Prostate gland (tissue), 2 donors: ENCODE measurements around the gene SLC26A11. TPM values are rescaled to one million over a fixed set of nuclear protein-coding genes. Genes with fewer than 3 reads are reported as not detected.

Source experiments
- DNase-seq: peaks from one replicate; pipeline ENCODE4 v3.0.0-alpha.2; 2019; ENCODE audit warnings: low spot score
- H3K27ac ChIP-seq, 2 donors: fragments of 200-600 bp; sonication (generic); 2 replicates each; pipeline ENCODE4 v1.5.1; 2017 to 2019
- H3K27me3 ChIP-seq: fragments of 200-600 bp; sonication (generic); replicated peaks from 2 replicates; pipeline ENCODE4 v1.5.1; 2019; ENCODE audit not compliant: insufficient read depth
- H3K36me3 ChIP-seq, 2 donors: fragments of 200-600 bp; sonication (generic); 1 replicate in 1 of 2; 2 replicates in 1 of 2; pipeline versions ENCODE4 v1.5.1 to v1.8.1; 2017 to 2019
- H3K4me1 ChIP-seq: fragments of 200-600 bp; sonication (generic); replicated peaks from 2 replicates; pipeline ENCODE4 v1.5.1; 2019
- H3K4me3 ChIP-seq, 2 donors: fragments of 200-600 bp; sonication (generic); 2 replicates each; pipeline ENCODE4 v1.5.1; 2017 to 2019
- H3K9me3 ChIP-seq: fragments of 200-600 bp; sonication (generic); 2 replicates; pipeline ENCODE4 v1.5.1; 2017
- POLR2A ChIP-seq: fragments of 450-650 bp; IDR thresholded peaks from one replicate; pipeline ENCODE4 v1.6.1; 2016; ENCODE audit warnings: antibody characterized with exemption, mild to moderate bottlenecking
- POLR2AphosphoS5 ChIP-seq: sonication (generic); formaldehyde crosslinking; IDR thresholded peaks from one replicate; pipeline ENCODE4 v1.6.1; 2017; ENCODE audit warnings: antibody characterized with exemption
- WGBS: methylation state at CpG from one replicate; pipeline ENCODE4 v1.1.5; 2018; 5-methylcytosine and 5-hydroxymethylcytosine counted together
- intact Hi-C: fragments of 100-400 bp; cut with DNase I; formaldehyde crosslinking; loops from one replicate; pipeline ENCODE4 v1.14.2; 2022
- total RNA-seq, 2 donors: library from RNA; depleted of rRNA; stranded (reverse); fragments of >200 nt; gene quantifications; one replicate each; pipeline ENCODE4 v1.1.0, GENCODE V29; 2016
- TF ChIP-seq, protein P1 (sequence below), 4 experiments: fragments of 200-600 bp in 2 of 4; fragments of 450-650 bp in 2 of 4; sonication (generic) in 2 of 4; IDR thresholded peaks; 1 replicate in 3 of 4; 2 replicates in 1 of 4; pipeline ENCODE4 v1.5.1; 2016 to 2019; ENCODE audit warnings: antibody characterized with exemption in 4 of 4, mild to moderate bottlenecking in 2 of 4, moderate library complexity in 2 of 4

Gene SLC26A11
- total RNA-seq, 2 donors from 2014 or later = 16.9 to 32.4 TPM

DNA sequence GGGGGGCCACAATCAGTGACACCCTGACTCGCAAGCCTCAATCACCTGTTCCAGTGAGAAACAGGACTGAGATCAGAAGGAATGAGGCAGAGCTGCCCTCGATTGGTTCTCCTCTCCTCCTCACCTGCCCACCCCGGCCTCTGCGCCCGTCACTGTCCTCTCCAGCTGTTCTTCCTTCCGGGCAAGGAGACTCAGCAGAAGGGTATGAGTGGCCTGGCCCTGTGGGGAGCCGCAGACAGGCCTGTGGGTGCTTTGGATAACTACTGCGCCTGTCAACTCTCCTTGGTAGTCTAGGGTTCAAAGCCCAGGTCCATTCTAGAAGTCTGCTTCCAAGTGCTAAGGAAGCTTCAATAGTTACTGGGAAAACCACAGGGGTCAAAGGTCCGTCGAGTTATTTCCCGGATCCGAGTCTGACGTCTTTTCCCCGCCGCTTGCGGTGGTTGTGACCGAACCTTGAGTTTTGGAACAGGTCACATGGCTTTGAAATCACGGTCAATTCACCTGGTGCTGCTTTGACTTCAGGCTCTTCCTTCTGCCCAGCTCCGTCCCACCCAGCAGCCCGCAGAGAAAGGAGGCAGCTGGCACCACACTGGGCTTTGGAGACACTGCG lies 42.1 kb upstream of the SLC26A11 start:
- no peak for DNase-seq
- Histone ChIP-seq H3K36me3 (no peaks in the 10 kb centered on the region), H3K27ac (no peak overlapping the region), H3K4me3 (no peak overlapping the region), H3K4me1 (no peaks in the 10 kb centered on the region), H3K27me3 (no peaks in the 10 kb centered on the region), H3K9me3 (no peaks in the 10 kb centered on the region)
- intact Hi-C loops = no loop called here
- TF ChIP-seq, protein P1, sequence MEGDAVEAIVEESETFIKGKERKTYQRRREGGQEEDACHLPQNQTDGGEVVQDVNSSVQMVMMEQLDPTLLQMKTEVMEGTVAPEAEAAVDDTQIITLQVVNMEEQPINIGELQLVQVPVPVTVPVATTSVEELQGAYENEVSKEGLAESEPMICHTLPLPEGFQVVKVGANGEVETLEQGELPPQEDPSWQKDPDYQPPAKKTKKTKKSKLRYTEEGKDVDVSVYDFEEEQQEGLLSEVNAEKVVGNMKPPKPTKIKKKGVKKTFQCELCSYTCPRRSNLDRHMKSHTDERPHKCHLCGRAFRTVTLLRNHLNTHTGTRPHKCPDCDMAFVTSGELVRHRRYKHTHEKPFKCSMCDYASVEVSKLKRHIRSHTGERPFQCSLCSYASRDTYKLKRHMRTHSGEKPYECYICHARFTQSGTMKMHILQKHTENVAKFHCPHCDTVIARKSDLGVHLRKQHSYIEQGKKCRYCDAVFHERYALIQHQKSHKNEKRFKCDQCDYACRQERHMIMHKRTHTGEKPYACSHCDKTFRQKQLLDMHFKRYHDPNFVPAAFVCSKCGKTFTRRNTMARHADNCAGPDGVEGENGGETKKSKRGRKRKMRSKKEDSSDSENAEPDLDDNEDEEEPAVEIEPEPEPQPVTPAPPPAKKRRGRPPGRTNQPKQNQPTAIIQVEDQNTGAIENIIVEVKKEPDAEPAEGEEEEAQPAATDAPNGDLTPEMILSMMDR (IDR thresholded peaks at IDR 0.05) = no peak
- no peak for TF ChIP-seq POLR2A
- WGBS = 89% methylated on average over 21 of the region's 21 CpGs

DNA sequence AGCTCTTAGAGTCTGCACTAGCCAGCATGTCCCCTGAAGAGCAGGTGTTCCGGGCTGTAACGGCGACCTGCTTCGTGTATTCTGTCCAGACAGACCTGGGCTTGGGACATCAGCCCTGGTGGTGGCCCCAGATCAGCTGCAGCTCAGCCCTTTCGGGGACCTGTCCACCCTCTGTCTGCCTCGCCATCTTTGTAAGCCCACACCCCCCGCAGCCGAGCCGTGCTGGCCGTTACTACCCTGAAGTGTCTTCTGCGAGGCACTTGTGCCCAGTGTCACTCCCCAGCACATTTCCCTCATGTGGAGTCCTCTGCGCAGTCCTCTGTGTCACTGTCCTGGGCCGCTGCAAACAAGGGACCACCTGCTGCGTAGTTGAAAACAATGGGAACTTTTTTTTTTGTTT lies 40.0 kb upstream of the SLC26A11 start:
- WGBS = 91% methylated on average over 14 of the region's 14 CpGs

DNA sequence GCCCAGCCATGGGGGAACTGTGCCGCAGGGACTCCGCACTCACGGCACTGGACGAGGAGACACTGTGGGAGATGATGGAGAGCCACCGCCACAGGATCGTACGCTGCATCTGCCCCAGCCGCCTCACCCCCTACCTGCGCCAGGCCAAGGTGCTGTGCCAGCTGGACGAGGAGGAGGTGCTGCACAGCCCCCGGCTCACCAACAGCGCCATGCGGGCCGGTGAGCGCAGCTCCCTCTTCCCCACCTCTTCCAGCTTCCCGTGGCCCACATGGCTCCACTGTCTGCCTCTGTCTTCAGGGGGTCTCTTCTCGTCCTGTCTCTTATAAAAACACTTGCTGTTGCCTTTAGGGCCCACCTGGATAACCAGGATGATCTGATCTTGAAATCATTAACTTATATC lies 38.8 kb upstream of the SLC26A11 start:
- Histone ChIP-seq H3K4me1 (no peaks in the 10 kb centered on the region), H3K36me3 (no peaks in the 10 kb centered on the region), H3K27me3 (no peaks in the 10 kb centered on the region), H3K9me3 (no peaks in the 10 kb centered on the region), H3K4me3 (no peak overlapping the region), H3K27ac (no peak overlapping the region)
- 92% methylated on average over 17 of the region's 17 CpGs for WGBS
- no peak for DNase-seq
- intact Hi-C loops = no loop called here
- TF ChIP-seq, protein P1 (IDR thresholded peaks at IDR 0.05) = no peak
- no peak for TF ChIP-seq POLR2AphosphoS5
- no peak for TF ChIP-seq POLR2A

More for the DNA sequence above, 40.0 kb upstream of the SLC26A11 start:
- Histone ChIP-seq H3K4me1 (no peaks in the 10 kb centered on the region), H3K27me3 (no peaks in the 10 kb centered on the region), H3K9me3 (no peaks in the 10 kb centered on the region), H3K4me3 (no peak overlapping the region), H3K36me3 (no peaks in the 10 kb centered on the region), H3K27ac (no peak overlapping the region)
- intact Hi-C loops = no loop called here
- TF ChIP-seq POLR2A = no peak
- TF ChIP-seq, protein P1 (IDR thresholded peaks at IDR 0.05) = no peak
- TF ChIP-seq POLR2AphosphoS5 = no peak
- no peak for DNase-seq

DNA sequence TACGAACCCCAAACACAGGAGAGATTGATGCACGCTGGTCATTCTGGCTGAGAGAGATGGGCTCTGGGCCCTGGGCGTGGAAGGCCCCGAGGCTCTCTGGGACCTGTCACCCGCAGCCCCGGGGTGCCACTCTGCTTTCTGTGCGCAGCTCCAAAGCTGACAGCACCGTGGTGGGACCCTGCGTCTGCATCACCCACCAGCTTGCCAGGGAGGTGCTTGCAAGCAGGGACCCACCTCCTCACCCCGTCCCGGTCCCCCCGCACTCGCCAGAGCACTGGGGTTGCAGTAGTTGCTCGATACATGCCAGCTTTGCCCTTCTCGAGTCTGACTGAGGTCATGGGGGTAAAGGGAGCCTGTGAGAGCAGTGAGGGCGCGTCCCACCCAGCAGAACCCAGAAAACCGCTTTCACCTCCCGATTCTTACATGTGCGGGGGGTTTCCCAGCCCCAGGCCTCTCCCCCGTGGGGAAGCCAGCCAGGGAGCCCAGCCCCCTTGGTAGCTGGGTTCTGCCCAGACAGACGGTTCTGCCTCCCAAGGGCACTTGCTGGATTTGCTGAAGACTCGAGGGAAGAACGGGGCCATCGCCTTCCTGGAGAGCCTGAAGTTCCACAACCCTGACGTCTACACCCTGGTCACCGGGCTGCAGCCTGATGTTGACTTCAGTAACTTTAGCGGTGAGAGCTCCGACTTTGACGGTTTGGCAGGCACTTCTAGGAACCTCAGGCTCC lies 37.9 kb upstream of the SLC26A11 start:
- no peak for DNase-seq
- no peak for TF ChIP-seq POLR2A
- TF ChIP-seq, protein P1 (IDR thresholded peaks at IDR 0.05) = no peak
- TF ChIP-seq POLR2AphosphoS5 = no peak
- Histone ChIP-seq H3K9me3 (no peaks in the 10 kb centered on the region), H3K4me3 (no peak overlapping the region), H3K27ac (no peak overlapping the region), H3K4me1 (no peaks in the 10 kb centered on the region), H3K27me3 (no peaks in the 10 kb centered on the region), H3K36me3 (no peaks in the 10 kb centered on the region)
- WGBS = 90% methylated on average over 30 of the region's 30 CpGs
- intact Hi-C loops = no loop called here

DNA sequence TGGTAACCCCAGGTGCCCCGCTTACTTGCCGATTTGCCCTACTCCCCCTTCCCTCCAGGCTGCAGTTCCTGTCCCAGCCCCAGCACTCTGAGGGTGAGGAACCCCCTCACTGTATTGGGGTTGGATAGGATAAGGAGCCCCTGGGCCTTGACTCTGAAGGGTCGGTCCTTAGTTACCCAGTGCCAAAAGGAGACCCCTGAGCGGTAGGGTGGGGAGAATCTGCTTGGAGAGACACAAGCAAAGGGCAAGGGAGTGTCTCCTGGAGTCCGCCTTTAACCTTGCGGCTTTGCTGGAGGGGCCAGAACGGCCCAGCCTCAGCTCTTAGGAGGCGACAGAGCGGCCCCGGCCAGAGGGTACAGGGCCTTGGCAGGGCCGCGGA lies 37.4 kb upstream of the SLC26A11 start:
- TF ChIP-seq, protein P1 (IDR thresholded peaks at IDR 0.05) = no peak
- no peak for TF ChIP-seq POLR2AphosphoS5
- no peak for TF ChIP-seq POLR2A
- Histone ChIP-seq H3K4me3 (no peak overlapping the region), H3K27ac (no peak overlapping the region), H3K4me1 (peaks cover 1% of the 10 kb centered on the region), H3K9me3 (no peaks in the 10 kb centered on the region), H3K36me3 (no peaks in the 10 kb centered on the region), H3K27me3 (no peaks in the 10 kb centered on the region)
- no peak for DNase-seq
- intact Hi-C loops = no loop called here
- WGBS = 93% methylated on average over 12 of the region's 12 CpGs
